ENCODE data around the gene GEMIN2.
"Not testable (repeated sequence)": the region's sequence is repeated elsewhere in the genome, so short reads cannot be mapped to it uniquely, and the experiment has no call there.

The GEMIN2 gene, protein sequence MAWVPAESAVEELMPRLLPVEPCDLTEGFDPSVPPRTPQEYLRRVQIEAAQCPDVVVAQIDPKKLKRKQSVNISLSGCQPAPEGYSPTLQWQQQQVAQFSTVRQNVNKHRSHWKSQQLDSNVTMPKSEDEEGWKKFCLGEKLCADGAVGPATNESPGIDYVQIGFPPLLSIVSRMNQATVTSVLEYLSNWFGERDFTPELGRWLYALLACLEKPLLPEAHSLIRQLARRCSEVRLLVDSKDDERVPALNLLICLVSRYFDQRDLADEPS

DNA sequence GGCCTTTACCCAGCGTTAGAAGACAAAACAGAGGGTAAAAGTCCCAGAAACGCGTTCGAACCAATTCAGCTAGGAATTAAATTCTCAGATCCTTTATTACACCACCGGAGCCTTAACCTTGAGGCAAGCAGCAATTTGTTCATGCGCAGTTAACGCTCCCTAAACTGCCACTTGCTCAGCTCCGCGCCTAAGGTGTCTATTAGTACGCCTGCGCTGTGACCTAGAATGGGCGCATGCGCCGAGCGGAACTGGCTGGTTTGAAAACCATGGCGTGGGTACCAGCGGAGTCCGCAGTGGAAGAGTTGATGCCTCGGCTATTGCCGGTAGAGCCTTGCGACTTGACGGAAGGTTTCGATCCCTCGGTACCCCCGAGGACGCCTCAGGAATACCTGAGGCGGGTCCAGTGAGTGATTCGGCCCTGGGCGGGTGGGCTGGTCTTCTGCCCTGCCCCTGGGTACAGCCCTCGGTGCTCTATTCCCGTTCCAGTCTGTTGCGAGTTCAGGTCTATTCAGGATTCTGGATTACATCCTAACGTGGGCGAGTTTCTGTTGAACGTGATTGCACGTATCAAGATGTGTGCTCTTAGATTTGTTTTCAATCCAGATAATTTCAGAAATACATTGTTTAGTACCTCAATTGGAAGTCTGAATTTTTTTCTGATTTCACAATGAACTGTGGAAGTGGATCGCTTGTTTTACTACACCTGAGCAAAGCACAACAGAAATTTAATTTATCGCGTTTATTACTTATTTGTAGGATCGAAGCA is at the start of gene GEMIN2:
GEMIN2 (plus strand) TSS at position 251 of the 766 bp plus-strand sequence; CDS start at position 267, 16 bp downstream.
- TF ChIP-seq, protein P1, sequence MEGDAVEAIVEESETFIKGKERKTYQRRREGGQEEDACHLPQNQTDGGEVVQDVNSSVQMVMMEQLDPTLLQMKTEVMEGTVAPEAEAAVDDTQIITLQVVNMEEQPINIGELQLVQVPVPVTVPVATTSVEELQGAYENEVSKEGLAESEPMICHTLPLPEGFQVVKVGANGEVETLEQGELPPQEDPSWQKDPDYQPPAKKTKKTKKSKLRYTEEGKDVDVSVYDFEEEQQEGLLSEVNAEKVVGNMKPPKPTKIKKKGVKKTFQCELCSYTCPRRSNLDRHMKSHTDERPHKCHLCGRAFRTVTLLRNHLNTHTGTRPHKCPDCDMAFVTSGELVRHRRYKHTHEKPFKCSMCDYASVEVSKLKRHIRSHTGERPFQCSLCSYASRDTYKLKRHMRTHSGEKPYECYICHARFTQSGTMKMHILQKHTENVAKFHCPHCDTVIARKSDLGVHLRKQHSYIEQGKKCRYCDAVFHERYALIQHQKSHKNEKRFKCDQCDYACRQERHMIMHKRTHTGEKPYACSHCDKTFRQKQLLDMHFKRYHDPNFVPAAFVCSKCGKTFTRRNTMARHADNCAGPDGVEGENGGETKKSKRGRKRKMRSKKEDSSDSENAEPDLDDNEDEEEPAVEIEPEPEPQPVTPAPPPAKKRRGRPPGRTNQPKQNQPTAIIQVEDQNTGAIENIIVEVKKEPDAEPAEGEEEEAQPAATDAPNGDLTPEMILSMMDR (IDR thresholded peaks at IDR 0.05; ENCODE audit: low read depth, low read length): no peak
- H3K4me3 ChIP-seq (ENCODE audit: low read depth, low read length): peak within 1 kb of the TSS; percentile 87

DNA sequence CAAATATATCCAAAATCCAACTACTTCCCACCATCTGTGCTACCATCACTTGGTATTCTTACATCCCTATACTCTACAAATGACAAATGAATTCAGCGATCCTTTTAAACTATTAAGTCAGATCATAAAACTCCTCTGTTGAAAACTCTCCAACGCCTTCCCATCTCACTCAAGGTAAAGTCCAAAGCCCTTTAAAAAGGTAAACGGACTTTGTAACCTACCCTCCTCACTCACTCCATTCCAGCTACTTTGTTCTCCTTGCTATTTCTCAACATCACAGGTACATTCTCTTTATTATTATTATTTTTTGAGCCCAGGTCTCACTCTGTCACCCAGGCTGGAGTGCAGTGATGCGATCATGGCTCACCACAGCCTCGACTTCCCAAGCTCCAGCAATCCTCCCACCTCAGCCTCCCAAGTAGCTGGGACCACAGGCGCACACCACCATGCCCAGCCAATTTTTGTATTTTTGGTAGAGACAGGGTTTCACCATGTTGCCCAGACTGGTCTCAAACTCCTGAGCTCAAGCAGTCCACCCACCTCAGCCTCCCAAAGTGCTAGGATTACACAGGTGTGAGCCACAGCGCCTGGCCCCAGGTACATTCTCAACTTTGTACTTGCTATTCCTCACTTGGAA is 44.8 kb upstream of the GEMIN2 start:
- not testable (repeated sequence) for H3K4me3 ChIP-seq (ENCODE audit: low read depth, low read length)

DNA sequence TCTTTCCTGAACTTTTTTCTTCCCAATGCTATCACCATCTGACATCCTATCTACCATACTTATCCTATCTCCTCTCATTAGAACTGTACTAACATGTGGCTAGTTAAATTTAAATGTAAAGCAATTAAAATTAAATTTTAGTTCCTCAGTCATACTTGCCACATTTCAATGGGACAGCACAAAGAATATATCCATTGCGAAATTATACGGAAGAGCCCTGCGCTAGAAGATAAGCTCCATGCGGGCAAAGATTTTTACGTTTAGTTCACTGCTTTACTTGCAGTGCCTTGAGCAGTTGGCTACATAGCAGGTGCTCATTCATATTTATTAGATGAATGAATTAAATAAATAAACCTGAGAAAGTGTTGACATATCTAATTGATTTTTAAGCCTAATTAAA is 44.2 kb upstream of the GEMIN2 start:
- TF ChIP-seq, protein P1 (IDR thresholded peaks at IDR 0.05; ENCODE audit: low read depth, low read length): no peak
- no peak overlapping the region for H3K4me3 ChIP-seq (ENCODE audit: low read depth, low read length)

DNA sequence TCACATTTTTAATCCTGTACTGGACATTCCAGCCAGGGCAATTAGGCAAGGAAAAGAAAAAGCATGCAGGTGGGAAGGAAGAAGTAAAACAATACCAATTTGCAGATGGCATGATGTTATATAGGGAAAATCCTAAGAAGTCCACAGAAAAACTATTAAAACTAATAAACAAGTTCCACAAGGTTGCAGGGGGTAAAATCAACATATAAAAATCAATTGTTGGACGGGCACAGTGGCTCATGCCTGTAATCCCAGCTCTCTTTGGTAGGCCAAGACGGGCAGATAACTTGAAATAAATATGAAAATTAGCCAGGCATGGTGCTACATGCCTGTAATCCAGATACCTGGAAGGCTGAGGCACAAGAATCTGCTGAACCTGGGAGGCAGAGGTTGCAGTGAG is 43.0 kb upstream of the GEMIN2 start:
- TF ChIP-seq, protein P1 (IDR thresholded peaks at IDR 0.05; ENCODE audit: low read depth, low read length): no peak
- no peak overlapping the region for H3K4me3 ChIP-seq (ENCODE audit: low read depth, low read length)

DNA sequence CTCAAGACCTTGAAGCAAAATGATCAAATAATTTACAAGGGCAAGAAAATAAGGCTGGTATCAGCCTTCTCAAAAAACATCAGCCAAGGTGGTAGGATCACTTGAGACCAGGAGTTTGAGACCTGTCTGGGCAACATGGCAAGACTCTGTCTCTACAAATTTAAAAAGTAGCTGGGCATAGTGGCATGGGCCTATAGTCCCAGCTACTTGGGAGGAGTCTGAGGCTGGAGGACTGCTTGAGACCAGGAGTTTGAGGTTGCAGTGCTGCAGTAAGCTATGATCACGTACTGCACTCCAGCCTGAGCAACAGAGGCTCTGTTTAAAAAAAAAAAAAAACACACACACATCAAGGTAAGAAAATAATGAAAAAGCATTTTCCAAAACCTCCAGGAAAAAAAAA is 33.2 kb upstream of the GEMIN2 start:
- TF ChIP-seq, protein P1 (IDR thresholded peaks at IDR 0.05; ENCODE audit: low read depth, low read length): no peak
- H3K4me3 ChIP-seq (ENCODE audit: low read depth, low read length): no peak overlapping the region

DNA sequence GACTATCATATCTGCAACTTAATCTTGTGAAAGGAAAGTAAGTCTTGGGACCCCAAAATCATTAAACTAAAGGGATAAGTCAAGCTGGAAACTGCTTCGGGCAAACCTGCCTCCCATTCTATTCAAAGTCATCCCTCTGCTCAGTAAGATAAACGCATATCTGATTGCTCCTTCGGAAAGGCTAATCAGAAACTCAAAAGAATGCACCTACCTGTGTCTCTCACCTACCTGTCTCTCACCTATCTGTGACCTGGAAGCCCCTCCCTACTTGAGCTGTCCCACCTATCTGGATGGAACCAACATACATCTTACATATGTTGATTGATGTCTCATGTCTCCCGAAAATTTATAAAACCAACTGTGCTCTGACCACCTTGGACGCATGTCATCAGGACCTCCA is 31.0 kb upstream of the GEMIN2 start:
- H3K4me3 ChIP-seq (ENCODE audit: low read depth, low read length): no peak overlapping the region
- TF ChIP-seq, protein P1 (IDR thresholded peaks at IDR 0.05; ENCODE audit: low read depth, low read length): no peak

DNA sequence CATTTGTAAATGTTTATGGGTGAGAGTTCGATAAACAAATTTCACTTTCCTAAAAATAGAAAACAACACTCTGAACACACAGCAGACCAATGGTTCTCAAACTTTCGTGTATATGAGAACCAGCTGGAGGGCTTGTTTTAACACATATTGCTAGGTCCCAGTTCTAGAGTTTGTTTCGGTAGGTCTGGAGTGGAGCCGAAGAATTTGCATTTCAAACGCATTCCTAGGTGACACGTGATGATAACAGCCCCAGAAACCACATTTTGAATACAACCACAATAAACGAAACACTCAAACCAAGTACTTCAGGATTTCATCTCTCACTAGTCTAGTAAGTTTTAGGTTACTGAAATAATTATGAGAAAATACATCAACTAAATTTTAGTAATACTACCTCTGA is 28.2 kb upstream of the GEMIN2 start:
- H3K4me3 ChIP-seq (ENCODE audit: low read depth, low read length): no peak overlapping the region
- TF ChIP-seq, protein P1 (IDR thresholded peaks at IDR 0.05; ENCODE audit: low read depth, low read length): no peak

All from WI38 (cell line).